C4-2B (cell line): Measurements from ENCODE around the gene MTUS2.

Source experiments
- ZFX ChIP-seq: fragments of 450-650 bp; IDR thresholded peaks from 2 replicates; pipeline ENCODE4 v1.6.1; 2017
- TF ChIP-seq, protein P1 (sequence below): fragments of 450-650 bp; conservative IDR thresholded peaks from 2 replicates; pipeline ENCODE4 v1.5.1; 2017; ENCODE audit warnings: mild to moderate bottlenecking

DNA sequence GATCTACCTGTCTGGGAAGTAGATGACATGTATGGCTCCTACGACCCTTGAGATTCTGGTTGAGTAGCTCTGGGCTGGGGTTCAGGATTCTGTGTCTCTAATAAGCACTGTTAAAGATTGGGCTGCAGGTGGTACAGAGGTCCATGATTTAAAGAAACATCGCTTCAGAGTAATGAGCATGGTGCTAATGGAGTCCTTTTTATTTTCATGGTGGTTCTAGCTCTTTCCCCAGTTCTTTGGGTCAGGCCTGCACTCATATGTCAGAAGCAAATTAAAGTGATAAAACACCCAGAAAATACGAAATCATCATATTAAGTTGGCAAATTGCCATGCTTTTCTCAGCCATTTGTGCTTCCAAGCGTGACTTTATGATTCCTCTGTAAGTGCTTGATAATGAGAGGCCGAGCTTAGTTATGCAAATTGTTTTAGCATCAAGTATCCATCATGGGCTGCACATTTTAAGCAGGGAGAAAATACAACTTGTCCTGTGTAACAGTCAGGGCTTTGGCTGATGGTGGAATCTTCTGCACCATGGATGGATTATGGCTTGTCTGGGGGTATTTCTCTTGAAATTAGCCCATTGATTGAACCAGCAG, 45.1 kb downstream of the MTUS2 start:
- TF ChIP-seq, protein P1, sequence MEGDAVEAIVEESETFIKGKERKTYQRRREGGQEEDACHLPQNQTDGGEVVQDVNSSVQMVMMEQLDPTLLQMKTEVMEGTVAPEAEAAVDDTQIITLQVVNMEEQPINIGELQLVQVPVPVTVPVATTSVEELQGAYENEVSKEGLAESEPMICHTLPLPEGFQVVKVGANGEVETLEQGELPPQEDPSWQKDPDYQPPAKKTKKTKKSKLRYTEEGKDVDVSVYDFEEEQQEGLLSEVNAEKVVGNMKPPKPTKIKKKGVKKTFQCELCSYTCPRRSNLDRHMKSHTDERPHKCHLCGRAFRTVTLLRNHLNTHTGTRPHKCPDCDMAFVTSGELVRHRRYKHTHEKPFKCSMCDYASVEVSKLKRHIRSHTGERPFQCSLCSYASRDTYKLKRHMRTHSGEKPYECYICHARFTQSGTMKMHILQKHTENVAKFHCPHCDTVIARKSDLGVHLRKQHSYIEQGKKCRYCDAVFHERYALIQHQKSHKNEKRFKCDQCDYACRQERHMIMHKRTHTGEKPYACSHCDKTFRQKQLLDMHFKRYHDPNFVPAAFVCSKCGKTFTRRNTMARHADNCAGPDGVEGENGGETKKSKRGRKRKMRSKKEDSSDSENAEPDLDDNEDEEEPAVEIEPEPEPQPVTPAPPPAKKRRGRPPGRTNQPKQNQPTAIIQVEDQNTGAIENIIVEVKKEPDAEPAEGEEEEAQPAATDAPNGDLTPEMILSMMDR = no peak
- no peak for TF ChIP-seq ZFX
